HG03135 (cell line): Measurements from ENCODE around the gene BFSP1.

ENCODE experiments used
- ATAC-seq: cut with Tn5 transposase; IDR thresholded peaks from one replicate; pipeline ENCODE4 v1.9.1; 2021; ENCODE audit warnings: mild to moderate bottlenecking, moderate library complexity; ENCODE audit not compliant: unreplicated experiment

The BFSP1 gene

GRCh38 chr20:17468073-17468840 is 62.9 kb downstream of the BFSP1 start:
- no peak for ATAC-seq

- no peak for ATAC-seq
Measured at GRCh38 chr20:17467120-17467655, 64.0 kb downstream of the BFSP1 start.

- no peak for ATAC-seq
Measured at GRCh38 chr20:17466641-17467040, 64.5 kb downstream of the BFSP1 start.

- ATAC-seq = no peak
Measured at GRCh38 chr20:17465236-17465635, 65.9 kb downstream of the BFSP1 start.

GRCh38 chr20:17463711-17464110 is 67.5 kb downstream of the BFSP1 start:
- no peak for ATAC-seq

GRCh38 chr20:17461941-17462340 is 69.2 kb downstream of the BFSP1 start:
- no peak for ATAC-seq

GRCh38 chr20:17460119-17460518 is 71.1 kb downstream of the BFSP1 start:
- no peak for ATAC-seq

- ATAC-seq = no peak
Measured at GRCh38 chr20:17457588-17458190, 73.5 kb downstream of the BFSP1 start.

- ATAC-seq = no peak
Measured at GRCh38 chr20:17457079-17457478, 74.1 kb downstream of the BFSP1 start.

GRCh38 chr20:17456279-17456678 is 74.9 kb downstream of the BFSP1 start:
- no peak for ATAC-seq

GRCh38 chr20:17453592-17453991 is 77.6 kb downstream of the BFSP1 start:
- no peak for ATAC-seq

GRCh38 chr20:17452441-17452840 is 78.7 kb downstream of the BFSP1 start:
- ATAC-seq = no peak

- ATAC-seq = no peak
Measured at GRCh38 chr20:17449031-17449430, 82.1 kb downstream of the BFSP1 start.

- ATAC-seq = no peak
Measured at GRCh38 chr20:17448071-17448470, 83.1 kb downstream of the BFSP1 start.

GRCh38 chr20:17446171-17446570 is 85.0 kb downstream of the BFSP1 start:
- ATAC-seq = no peak

GRCh38 chr20:17445543-17445942 is 85.6 kb downstream of the BFSP1 start:
- no peak for ATAC-seq

GRCh38 chr20:17444091-17444490 is 87.1 kb downstream of the BFSP1 start:
- no peak for ATAC-seq
